ENCODE results near the gene PAQR9.

- TF ChIP-seq POLR2A (IDR thresholded peaks at IDR 0.05) (no peak), CTCF (IDR thresholded peaks at IDR 0.05) (no peak)
Observed at GRCh38 chr3:142912402-142913172, 50.9 kb downstream of the PAQR9 start.
